Bronchial epithelial cell (primary cell): ENCODE data around the gene ATAD5. TPM values are rescaled to one million over a fixed set of nuclear protein-coding genes. Genes with fewer than 3 reads are reported as not detected.

Experiments
- DNase-seq: peaks from one replicate; pipeline ENCODE4 v3.0.0-alpha.2; 2010; ENCODE audit warnings: low read depth
- FAIRE-seq: peaks from 2 replicates; lab custom pipeline; 2011; peaks lifted over from hg19 to GRCh38; lab: Jason Lieb, UNC
- H3K27me3 ChIP-seq: 2 replicates; pipeline ENCODE4 v1.5.1; 2011; ENCODE audit warnings: low read length; ENCODE audit not compliant: control insufficient read depth, insufficient read depth
- H3K36me3 ChIP-seq: 2 replicates; pipeline ENCODE4 v1.5.1; 2011; ENCODE audit warnings: low read length; ENCODE audit not compliant: control insufficient read depth, insufficient read depth
- H3K4me3 ChIP-seq: 2 replicates; pipeline ENCODE4 v1.5.1; 2011; ENCODE audit warnings: mild to moderate bottlenecking, low read depth, low read length, control low read depth
- total RNA-seq: library from RNA; depleted of rRNA; stranded (reverse); fragments of >200 nt; gene quantifications from 2 replicates; pipeline ENCODE4 v1.2.1, GENCODE V29; 2014
- TF ChIP-seq, protein P1 (sequence below): IDR thresholded peaks from 2 replicates; pipeline ENCODE4 v1.5.1; 2011; ENCODE audit warnings: mild to moderate bottlenecking, moderate library complexity, low read length, control low read depth, inconsistent platforms; ENCODE audit not compliant: insufficient read depth, severe bottlenecking

Gene ATAD5
- total RNA-seq, 1 donor from 2014 or later, result 0.53 TPM

DNA sequence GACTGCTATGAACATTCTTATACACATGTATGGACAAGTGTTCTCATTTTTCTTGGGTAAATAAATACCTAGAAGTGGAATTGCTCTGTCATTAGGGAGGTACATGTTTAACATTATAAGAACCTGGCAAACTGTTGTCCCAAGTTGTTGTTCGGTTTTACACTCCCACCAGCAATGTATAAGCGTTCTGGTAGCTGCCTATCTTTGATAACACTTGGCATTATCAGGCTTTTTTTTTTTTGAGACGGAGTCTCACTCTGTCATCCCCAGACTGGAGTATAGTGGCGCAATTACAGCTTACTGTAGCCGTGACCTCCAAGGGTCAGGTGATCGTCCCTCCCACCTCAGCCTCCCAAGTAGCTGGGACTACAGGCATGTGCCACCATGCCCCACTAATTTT is 16.3 kb downstream of the ATAD5 start:
- DNase-seq, result no peak
- Histone ChIP-seq H3K4me3 (no peak overlapping the region), H3K27me3 (no peaks in the 10 kb centered on the region), H3K36me3 (no peaks in the 10 kb centered on the region)
- TF ChIP-seq, protein P1, sequence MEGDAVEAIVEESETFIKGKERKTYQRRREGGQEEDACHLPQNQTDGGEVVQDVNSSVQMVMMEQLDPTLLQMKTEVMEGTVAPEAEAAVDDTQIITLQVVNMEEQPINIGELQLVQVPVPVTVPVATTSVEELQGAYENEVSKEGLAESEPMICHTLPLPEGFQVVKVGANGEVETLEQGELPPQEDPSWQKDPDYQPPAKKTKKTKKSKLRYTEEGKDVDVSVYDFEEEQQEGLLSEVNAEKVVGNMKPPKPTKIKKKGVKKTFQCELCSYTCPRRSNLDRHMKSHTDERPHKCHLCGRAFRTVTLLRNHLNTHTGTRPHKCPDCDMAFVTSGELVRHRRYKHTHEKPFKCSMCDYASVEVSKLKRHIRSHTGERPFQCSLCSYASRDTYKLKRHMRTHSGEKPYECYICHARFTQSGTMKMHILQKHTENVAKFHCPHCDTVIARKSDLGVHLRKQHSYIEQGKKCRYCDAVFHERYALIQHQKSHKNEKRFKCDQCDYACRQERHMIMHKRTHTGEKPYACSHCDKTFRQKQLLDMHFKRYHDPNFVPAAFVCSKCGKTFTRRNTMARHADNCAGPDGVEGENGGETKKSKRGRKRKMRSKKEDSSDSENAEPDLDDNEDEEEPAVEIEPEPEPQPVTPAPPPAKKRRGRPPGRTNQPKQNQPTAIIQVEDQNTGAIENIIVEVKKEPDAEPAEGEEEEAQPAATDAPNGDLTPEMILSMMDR, result no peak
- FAIRE-seq, result no peak

DNA sequence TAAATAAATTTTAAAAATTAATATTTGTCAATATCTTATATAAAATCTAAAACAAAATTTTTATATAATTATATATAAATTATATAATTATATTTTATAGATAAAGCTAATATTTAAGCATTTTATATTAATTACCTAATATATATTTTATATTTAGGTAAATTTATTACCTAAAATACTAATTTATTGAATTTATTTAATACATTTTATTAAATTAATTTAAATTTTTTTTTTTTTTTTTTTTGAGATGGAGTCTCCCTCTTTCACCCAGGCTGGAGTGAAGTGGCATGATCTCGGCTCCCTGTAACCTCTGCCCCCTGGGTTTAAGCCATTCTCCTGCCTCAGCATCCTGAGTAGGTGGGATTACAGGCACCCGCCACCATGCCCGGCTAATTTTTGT is 22.4 kb downstream of the ATAD5 start:
- TF ChIP-seq, protein P1, result no peak
- Histone ChIP-seq H3K27me3 (no peaks in the 10 kb centered on the region), H3K4me3 (no peak overlapping the region), H3K36me3 (no peaks in the 10 kb centered on the region)
- FAIRE-seq (no peak), DNase-seq (no peak)

DNA sequence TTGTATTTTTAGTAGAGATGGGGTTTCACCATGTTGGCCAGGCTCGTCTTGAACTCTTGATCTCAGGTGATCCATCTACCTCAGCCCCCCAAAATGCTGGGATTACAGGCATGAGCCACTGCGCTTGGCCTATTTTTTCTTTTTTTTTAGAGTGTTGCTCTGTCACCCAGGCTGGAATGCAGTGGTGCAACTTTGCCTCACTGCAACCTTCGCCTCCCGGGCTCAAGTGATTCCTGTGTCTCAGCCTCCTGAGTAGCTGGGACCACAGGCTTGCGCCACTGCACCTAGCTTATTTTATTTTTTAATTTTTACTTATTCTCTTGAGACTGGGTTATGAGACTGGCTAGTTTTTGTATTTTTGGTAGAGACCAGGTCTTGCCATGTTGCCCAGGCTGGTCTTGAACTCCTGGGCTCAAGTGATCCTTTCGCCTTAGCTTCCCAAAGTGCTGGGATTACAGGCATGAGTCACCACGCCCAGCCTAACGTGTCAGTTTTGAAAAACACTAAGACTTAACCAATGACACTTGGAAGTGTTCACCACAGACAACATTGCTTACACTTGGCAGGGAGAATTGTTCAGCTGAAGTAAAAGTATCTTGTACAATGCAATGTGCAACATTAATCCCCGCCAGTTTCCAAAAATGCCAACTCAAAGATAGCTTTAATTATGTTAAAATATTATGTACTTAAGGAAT is 26.9 kb downstream of the ATAD5 start:
- H3K4me3 ChIP-seq, result no peak overlapping the region
- DNase-seq (peak; percentile 20), FAIRE-seq (no peak)
- H3K36me3 ChIP-seq, result no peaks in the 10 kb centered on the region
- TF ChIP-seq, protein P1, result no peak
- no peaks in the 10 kb centered on the region for H3K27me3 ChIP-seq

- H3K36me3 ChIP-seq, result no peaks in the 10 kb centered on the region
- TF ChIP-seq, protein P1, result no peak
Observed at GRCh38 chr17:30864636-30865035, 32.9 kb downstream of the ATAD5 start.

GRCh38 chr17:30869005-30869404 is 37.2 kb downstream of the ATAD5 start:
- H3K36me3 ChIP-seq, result no peaks in the 10 kb centered on the region
- H3K4me3 ChIP-seq, result no peak overlapping the region
- TF ChIP-seq, protein P1, result no peak
- DNase-seq (no peak), FAIRE-seq (no peak)
- H3K27me3 ChIP-seq, result no peaks in the 10 kb centered on the region

More at GRCh38 chr17:30864636-30865035, 32.9 kb downstream of the ATAD5 start:
- Histone ChIP-seq H3K4me3 (no peak overlapping the region), H3K27me3 (no peaks in the 10 kb centered on the region)
- no peak for DNase-seq
- FAIRE-seq, result no peak

GRCh38 chr17:30886187-30886586 is 54.4 kb downstream of the ATAD5 start:
- Histone ChIP-seq H3K36me3 (no peaks in the 10 kb centered on the region), H3K27me3 (no peaks in the 10 kb centered on the region), H3K4me3 (no peak overlapping the region)
- DNase-seq, result no peak
- FAIRE-seq, result no peak
- TF ChIP-seq, protein P1, result no peak
